ENCODE results near the gene GLT1D1. TPM values are rescaled to one million over a fixed set of nuclear protein-coding genes. Genes with fewer than 3 reads are reported as not detected.

Gene GLT1D1
- total RNA-seq, 2 experiments from 2014 or later, result 0.32 TPM; not detected in 1

DNA sequence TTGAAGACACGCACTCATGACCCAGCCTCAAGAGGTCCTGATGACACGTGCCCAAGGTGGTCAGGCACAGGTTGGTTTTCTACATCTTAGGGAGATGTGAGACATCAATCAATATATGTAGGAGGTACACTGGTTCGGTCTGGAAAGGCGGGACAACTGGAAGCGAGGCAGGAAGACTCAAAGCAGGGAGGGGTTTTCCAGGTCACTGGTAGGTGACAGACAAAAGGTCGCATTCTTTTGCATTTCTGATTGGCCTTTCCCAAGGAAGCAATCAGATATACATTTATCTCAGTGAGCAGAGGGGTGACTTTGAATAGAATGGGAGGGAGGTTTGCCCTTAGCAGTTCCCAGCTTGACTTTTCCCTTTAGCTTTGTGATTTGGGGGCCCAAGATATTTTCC is 38.6 kb downstream of the GLT1D1 start:
- POLR2A ChIA-PET, result interaction anchor here (0.7 kb wide), 2 partner anchors 48 to 69 kb away, joined by 3 to 4 read pairs; no protein-coding TSS in a partner anchor
- H3K9me3 ChIP-seq (ENCODE audit: low read length), result no peaks in the 10 kb centered on the region
- no TSS peak for BruUV-seq (replicated peaks)
- no peak overlapping the region for H3K4me2 ChIP-seq (ENCODE audit: low read length)
- TF ChIP-seq, protein P1, sequence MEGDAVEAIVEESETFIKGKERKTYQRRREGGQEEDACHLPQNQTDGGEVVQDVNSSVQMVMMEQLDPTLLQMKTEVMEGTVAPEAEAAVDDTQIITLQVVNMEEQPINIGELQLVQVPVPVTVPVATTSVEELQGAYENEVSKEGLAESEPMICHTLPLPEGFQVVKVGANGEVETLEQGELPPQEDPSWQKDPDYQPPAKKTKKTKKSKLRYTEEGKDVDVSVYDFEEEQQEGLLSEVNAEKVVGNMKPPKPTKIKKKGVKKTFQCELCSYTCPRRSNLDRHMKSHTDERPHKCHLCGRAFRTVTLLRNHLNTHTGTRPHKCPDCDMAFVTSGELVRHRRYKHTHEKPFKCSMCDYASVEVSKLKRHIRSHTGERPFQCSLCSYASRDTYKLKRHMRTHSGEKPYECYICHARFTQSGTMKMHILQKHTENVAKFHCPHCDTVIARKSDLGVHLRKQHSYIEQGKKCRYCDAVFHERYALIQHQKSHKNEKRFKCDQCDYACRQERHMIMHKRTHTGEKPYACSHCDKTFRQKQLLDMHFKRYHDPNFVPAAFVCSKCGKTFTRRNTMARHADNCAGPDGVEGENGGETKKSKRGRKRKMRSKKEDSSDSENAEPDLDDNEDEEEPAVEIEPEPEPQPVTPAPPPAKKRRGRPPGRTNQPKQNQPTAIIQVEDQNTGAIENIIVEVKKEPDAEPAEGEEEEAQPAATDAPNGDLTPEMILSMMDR (conservative IDR thresholded peaks at IDR 0.05; ENCODE audit: low read length), result no peak
- no peak for TF ChIP-seq EZH2phosphoT487 (IDR thresholded peaks at IDR 0.05; ENCODE audit: borderline replicate concordance, low read depth, low read length)
- no peaks in the 10 kb centered on the region for H3K9me2 ChIP-seq (ENCODE audit: insufficient read depth, low read length)
- no peaks in the 10 kb centered on the region for H3K36me3 ChIP-seq (ENCODE audit: insufficient read depth, low read length)
- no peaks in the 10 kb centered on the region for H4K20me1 ChIP-seq (ENCODE audit: insufficient read depth, low read length)
- no peak for DNase-seq (ENCODE audit: low spot score)
- H2AFZ ChIP-seq (ENCODE audit: low read length), result no peak overlapping the region
- intact Hi-C loops (cut with micrococcal nuclease; ENCODE audit: unreplicated experiment), result no loop called here
- no peak overlapping the region for H3K27ac ChIP-seq (ENCODE audit: low read depth, low read length, poor library complexity, severe bottlenecking)
- no peaks in the 10 kb centered on the region for H3K79me2 ChIP-seq (ENCODE audit: insufficient read depth, low read depth, low read length)
- CTCF ChIA-PET (ENCODE audit: unreplicated experiment), result no interaction called here
- no peak overlapping the region for H3K4me3 ChIP-seq (ENCODE audit: low read depth, low read length, poor library complexity, severe bottlenecking)
- no peaks in the 10 kb centered on the region for H3K4me1 ChIP-seq (ENCODE audit: insufficient read depth, low read length, poor library complexity, severe bottlenecking)

DNA sequence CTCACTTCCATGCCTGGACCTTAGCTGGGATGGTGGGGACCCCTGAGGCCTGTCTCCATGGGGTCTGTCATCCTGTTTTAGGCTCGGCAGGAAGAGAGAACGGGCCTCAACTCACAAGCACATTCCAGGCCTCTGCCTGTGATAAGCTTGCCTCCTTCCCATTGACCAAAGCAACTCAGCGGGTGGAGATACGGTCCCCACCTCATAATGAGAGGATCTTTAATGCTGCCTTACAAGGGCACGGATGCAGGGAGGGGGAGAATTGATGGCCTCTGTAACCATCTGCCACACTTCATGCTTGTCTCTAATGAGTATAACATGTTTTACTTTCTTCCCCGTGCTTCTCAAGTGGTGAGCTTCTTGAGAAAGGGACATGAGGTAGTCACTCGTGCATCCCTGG is 50.0 kb downstream of the GLT1D1 start:
- H3K4me3 ChIP-seq (ENCODE audit: low read depth, low read length, poor library complexity, severe bottlenecking), result no peak overlapping the region
- no peaks in the 10 kb centered on the region for H3K79me2 ChIP-seq (ENCODE audit: insufficient read depth, low read depth, low read length)
- ChIA-PET POLR2A (no interaction called here), CTCF (ENCODE audit: unreplicated experiment) (no interaction called here)
- intact Hi-C loops (cut with micrococcal nuclease; ENCODE audit: unreplicated experiment), result no loop called here
- no peak for DNase-seq (ENCODE audit: low spot score)
- no peaks in the 10 kb centered on the region for H3K9me3 ChIP-seq (ENCODE audit: low read length)
- no peak for TF ChIP-seq EZH2phosphoT487 (IDR thresholded peaks at IDR 0.05; ENCODE audit: borderline replicate concordance, low read depth, low read length)
- TF ChIP-seq, protein P1 (conservative IDR thresholded peaks at IDR 0.05; ENCODE audit: low read length), result no peak
- H2AFZ ChIP-seq (ENCODE audit: low read length), result no peak overlapping the region
- no peak overlapping the region for H3K4me2 ChIP-seq (ENCODE audit: low read length)
- no TSS peak for BruUV-seq (replicated peaks)
- no peaks in the 10 kb centered on the region for H4K20me1 ChIP-seq (ENCODE audit: insufficient read depth, low read length)
- no peaks in the 10 kb centered on the region for H3K4me1 ChIP-seq (ENCODE audit: insufficient read depth, low read length, poor library complexity, severe bottlenecking)
- H3K36me3 ChIP-seq (ENCODE audit: insufficient read depth, low read length), result no peaks in the 10 kb centered on the region
- no peaks in the 10 kb centered on the region for H3K9me2 ChIP-seq (ENCODE audit: insufficient read depth, low read length)
- no peak overlapping the region for H3K27ac ChIP-seq (ENCODE audit: low read depth, low read length, poor library complexity, severe bottlenecking)

- no TSS peak for BruUV-seq (replicated peaks)
- H4K20me1 ChIP-seq (ENCODE audit: insufficient read depth, low read length), result no peaks in the 10 kb centered on the region
- no peaks in the 10 kb centered on the region for H3K9me2 ChIP-seq (ENCODE audit: insufficient read depth, low read length)
- H3K4me3 ChIP-seq (ENCODE audit: low read depth, low read length, poor library complexity, severe bottlenecking), result no peak overlapping the region
- H3K4me1 ChIP-seq (ENCODE audit: insufficient read depth, low read length, poor library complexity, severe bottlenecking), result no peaks in the 10 kb centered on the region
- CTCF ChIA-PET (ENCODE audit: unreplicated experiment), result no interaction called here
- H3K9me3 ChIP-seq (ENCODE audit: low read length), result no peaks in the 10 kb centered on the region
- H3K79me2 ChIP-seq (ENCODE audit: insufficient read depth, low read depth, low read length), result no peaks in the 10 kb centered on the region
- no peak overlapping the region for H3K4me2 ChIP-seq (ENCODE audit: low read length)
- DNase-seq (ENCODE audit: low spot score), result no peak
- no peak overlapping the region for H3K27ac ChIP-seq (ENCODE audit: low read depth, low read length, poor library complexity, severe bottlenecking)
- intact Hi-C loops (cut with micrococcal nuclease; ENCODE audit: unreplicated experiment), result no loop called here
- POLR2A ChIA-PET, result interaction anchor here (0.5 kb wide), 1 partner anchor 9 kb away, joined by 5 read pairs; no protein-coding TSS in a partner anchor
- no peak for TF ChIP-seq EZH2phosphoT487 (IDR thresholded peaks at IDR 0.05; ENCODE audit: borderline replicate concordance, low read depth, low read length)
- TF ChIP-seq, protein P1 (conservative IDR thresholded peaks at IDR 0.05; ENCODE audit: low read length), result no peak
- no peaks in the 10 kb centered on the region for H3K36me3 ChIP-seq (ENCODE audit: insufficient read depth, low read length)
- H2AFZ ChIP-seq (ENCODE audit: low read length), result no peak overlapping the region
These were observed 51.8 kb downstream of the GLT1D1 start for GRCh38 chr12:128905003-128905544.
